ENCODE data around the gene OR4K13. TPM values are rescaled to one million over a fixed set of nuclear protein-coding genes. Genes with fewer than 3 reads are reported as not detected.

Gene OR4K13, protein sequence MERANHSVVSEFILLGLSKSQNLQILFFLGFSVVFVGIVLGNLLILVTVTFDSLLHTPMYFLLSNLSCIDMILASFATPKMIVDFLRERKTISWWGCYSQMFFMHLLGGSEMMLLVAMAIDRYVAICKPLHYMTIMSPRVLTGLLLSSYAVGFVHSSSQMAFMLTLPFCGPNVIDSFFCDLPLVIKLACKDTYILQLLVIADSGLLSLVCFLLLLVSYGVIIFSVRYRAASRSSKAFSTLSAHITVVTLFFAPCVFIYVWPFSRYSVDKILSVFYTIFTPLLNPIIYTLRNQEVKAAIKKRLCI
- total RNA-seq, result not detected
- long read RNA-seq, result 0 reads

DNA sequence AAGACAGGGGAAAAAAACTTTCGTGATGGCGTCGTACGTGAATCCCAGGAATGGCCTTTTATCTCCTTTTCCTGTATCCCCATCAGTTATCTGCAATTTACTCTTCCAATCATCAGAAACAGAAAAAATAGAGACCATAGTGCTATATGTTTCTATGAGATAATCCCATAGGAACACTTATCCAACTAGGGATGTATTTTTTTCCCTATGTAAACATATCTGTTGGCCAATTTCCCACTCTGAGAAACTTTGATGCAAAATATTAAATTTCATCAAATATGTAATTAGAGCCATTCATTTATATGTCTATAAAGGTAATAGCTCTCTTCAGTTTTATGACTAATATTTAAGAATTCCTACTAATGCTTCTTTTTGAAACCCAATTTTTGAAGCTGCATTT is at the start of gene OR4K13:
OR4K13 (minus strand) TSS at position 101 of the 400 bp plus-strand sequence. CDS start 1,280 bp downstream, outside the sequence.
- no peak for DNase-seq (ENCODE audit: low spot score)

DNA sequence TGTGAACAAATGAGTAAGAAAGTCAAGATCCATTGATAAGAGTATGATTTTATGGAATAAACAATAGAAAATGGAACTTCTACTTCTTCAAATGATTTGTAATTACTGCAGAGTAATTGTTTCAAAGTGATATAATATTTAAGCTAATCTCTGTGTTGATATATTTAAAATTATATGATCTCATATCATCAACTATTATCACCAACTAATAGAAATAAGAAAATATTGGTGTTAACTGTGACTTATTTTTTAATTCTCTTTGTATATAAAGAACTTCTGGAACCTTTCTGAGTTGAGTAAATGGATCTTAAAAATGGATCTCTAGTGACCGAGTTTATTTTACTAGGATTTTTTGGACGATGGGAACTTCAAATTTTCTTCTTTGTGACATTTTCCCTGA is 23.9 kb upstream of the OR4K13 start, which contains the start of gene OR4L1:
OR4L1 (plus strand) TSS at position 301 of the 400 bp plus-strand sequence; CDS start at position 301, 0 bp downstream.
- no peak for DNase-seq (ENCODE audit: low spot score)

DNA sequence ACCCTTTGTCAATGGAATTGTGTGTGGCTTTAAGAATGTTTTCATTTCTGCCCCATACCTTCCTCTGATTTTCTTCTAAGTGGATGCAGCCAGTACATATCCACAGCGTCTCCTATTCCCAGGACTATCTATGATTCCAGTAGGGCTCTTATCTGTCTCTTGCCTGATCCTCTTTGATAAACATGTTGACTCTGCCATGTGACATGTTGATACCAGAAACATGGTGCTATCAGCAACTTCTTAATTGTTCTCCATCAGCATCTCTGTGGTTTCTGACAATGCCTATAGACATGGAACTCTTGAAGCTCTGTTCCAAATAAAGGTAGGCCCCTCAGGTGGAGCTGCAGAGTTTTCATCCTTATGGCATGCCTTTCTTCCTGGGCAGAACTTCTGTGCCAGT is 12.4 kb upstream of the OR4K13 start:
- DNase-seq (ENCODE audit: low spot score), result no peak

DNA sequence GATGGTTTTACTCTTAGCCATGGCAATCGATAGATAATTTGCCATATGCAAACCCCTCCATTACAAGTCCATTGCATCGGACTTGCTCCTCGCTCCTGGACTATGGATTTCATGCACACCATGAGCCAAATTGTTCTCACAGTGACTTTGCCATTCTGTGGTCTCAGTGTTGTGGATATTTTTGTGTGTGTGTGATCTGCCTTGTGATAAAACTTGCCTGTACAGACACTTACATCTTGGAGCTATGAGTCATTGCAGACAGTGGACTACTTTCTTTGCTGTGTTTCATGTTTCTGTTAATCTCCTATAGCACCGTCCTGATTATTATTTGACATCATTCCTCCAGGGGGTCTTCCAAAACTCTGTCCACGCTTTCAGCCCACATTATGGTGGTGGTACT is 8.4 kb upstream of the OR4K13 start:
- DNase-seq (ENCODE audit: low spot score), result no peak

DNA sequence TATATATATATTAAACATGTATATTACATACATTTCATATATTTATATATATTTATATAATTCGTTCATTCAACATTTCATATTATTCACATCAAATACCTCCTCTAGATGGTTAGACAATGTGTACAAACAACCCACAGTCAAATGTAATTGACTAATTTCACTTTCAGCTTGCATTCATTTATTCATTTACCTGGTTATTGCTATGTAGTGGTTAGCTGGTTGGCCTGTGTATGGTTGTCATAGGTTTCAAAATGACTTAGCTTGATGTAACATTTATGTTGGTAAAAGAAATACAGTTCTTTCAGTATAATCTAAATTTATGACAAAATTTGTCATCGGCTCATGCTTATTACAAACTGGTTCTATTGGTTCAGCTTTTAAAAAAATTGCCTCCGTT is 389 bp downstream of the OR4K13 start:
- no peak for DNase-seq (ENCODE audit: low spot score)

DNA sequence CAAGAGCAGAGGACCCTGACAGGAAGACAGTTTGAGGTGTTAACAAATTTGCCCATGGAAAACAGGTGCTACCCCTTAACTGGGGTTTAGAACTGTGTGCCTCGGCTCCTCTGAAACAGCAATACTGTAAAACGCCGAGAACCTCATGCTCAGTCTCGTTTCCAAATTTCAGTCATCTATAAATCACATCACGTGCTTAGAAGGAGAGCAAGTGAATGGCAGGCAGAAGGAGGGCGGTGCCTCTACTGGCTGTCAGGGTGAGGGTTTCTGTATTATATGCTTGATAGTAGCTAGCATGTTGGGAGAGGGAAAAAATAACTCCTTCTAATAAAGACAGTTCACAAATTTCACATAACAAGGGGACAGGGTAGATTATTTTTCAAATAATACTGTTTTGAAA is 4.8 kb downstream of the OR4K13 start:
- no peak for DNase-seq (ENCODE audit: low spot score)

- no peak for DNase-seq (ENCODE audit: low spot score)
These were observed 16.5 kb downstream of the OR4K13 start, which contains the start of gene OR4K14 for GRCh38 chr14:20019257-20019865. OR4K14 (minus strand) TSS chr14:20019307; CDS start chr14:20015193, 4,114 bp downstream.

DNA sequence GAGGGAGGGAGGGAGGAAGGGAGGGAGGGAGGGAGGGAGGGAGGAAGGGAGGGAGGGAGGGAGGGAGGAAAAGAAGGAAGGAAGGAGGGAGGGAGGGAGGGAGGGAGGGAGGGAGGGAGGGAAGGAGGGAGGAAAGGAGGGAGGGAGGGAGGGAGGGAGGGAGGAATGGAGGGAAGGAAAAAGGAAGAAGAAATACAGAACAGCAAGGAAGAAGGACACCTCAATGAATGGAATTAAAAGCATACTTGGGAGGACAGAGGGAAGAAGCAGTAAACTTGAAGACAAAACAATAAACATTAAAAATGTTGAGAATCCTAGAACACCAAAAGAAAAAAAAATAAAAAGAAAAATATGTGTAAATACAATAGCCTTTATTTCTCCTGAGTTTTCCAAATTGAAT is 27.7 kb downstream of the OR4K13 start:
- DNase-seq (ENCODE audit: low spot score), result no peak

DNA sequence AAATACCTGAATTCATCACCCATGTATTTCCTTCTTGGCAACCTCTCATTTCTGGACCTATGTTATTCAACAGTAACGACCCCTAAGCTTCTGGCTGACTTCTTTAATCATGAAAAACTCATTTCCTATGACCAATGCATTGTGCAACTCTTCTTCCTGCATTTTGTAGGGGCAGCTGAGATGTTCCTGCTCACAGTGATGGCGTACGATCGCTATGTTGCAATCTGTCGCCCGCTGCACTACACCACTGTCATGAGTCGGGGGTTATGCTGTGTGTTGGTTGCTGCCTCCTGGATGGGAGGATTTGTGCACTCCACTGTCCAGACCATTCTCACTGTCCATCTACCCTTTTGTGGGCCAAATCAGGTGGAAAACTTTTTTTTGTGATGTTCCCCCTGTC is 33.5 kb downstream of the OR4K13 start:
- DNase-seq (ENCODE audit: low spot score), result no peak

DNA sequence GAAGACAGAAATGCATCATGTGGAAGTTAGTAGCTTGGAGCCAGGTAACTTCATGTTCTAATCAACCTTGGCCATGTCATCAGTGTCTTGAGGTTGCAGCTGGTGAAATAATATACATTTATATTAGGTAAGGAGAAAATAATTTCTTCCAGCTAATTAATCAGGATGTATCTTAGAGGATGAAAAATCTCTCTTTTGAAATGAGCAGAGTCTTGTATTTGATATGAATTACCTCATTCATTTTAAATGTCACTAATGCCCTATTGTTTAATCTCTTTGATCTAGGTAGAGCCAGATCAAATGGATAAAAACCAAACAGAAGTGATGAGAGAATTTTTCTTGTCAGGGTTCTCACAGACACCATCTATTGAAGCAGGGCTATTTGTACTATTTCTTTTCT is 34.0 kb downstream of the OR4K13 start, which contains the start of gene OR4Q2:
OR4Q2 (plus strand) TSS at position 301 of the 400 bp plus-strand sequence.
- no peak for DNase-seq (ENCODE audit: low spot score)

GRCh38 chr14:19993438-19993837 is 42.4 kb downstream of the OR4K13 start:
- DNase-seq (ENCODE audit: low spot score), result no peak

Other genes starting within 250 kb of the OR4K13 start
- not detected for gene OR4N2, start 232.3 kb downstream of the OR4K13 start, total RNA-seq
- not detected for gene OR4K2, start 160.9 kb downstream of the OR4K13 start, total RNA-seq
- not detected for gene OR4K5, start 115.4 kb downstream of the OR4K13 start, total RNA-seq
- gene OR4K1, start 105.1 kb downstream of the OR4K13 start, total RNA-seq, result not detected
- not detected for gene OR4K15, start 60.4 kb downstream of the OR4K13 start, total RNA-seq
- gene OR4Q2, start 33.9 kb downstream of the OR4K13 start, total RNA-seq, result not detected
- gene OR4K14, start 16.7 kb downstream of the OR4K13 start, total RNA-seq, result not detected
- gene OR4L1, start 24.0 kb upstream of the OR4K13 start, total RNA-seq, result not detected
- gene OR4K17, start 74.7 kb upstream of the OR4K13 start, total RNA-seq, result not detected
- gene OR4N5, start 102.8 kb upstream of the OR4K13 start, total RNA-seq, result not detected
- gene OR11G2, start 154.9 kb upstream of the OR4K13 start, total RNA-seq, result not detected
- gene OR11H6, start 187.7 kb upstream of the OR4K13 start, total RNA-seq, result not detected
- not detected for gene OR11H7, start 192.9 kb upstream of the OR4K13 start, total RNA-seq
- gene OR11H4, start 203.2 kb upstream of the OR4K13 start, total RNA-seq, result not detected